CD4-positive, alpha-beta T cell treated with Interleukin-2 at 100 ng/mL for 4 hours (primary cell): ENCODE data around the gene AZIN2.
"Not testable (repeated sequence)": the region's sequence is repeated elsewhere in the genome, so short reads cannot be mapped to it uniquely, and the experiment has no call there.

ENCODE experiments used
- DNase-seq: peaks from one replicate; pipeline ENCODE4 v3.0.0-alpha.2; 2020; ENCODE audit warnings: low spot score

Gene AZIN2

DNA sequence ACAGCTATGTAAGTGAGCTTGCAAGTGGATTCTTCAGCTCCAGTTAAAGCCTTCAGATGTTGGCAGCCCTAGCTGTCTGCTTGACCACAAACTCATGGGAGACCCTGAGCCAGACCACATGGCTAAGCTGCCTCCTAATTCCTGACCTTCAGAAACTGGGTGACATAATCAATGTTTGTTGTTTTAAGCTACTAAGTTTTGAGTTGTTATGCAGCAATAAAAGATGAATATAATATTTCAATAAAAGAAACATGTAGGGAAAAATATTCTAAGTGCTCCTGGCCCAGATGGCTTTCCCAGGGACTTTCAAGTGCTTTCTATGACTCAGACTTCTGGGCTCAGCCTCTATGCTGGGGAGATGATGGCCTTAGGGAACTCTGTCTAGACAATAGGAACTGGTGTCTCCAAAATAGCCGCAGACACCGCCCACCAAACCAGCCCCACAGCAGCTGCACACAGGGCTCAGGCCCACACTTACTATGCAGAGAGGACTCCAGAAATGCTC, 20.3 kb upstream of the AZIN2 start:
- DNase-seq: no peak

DNA sequence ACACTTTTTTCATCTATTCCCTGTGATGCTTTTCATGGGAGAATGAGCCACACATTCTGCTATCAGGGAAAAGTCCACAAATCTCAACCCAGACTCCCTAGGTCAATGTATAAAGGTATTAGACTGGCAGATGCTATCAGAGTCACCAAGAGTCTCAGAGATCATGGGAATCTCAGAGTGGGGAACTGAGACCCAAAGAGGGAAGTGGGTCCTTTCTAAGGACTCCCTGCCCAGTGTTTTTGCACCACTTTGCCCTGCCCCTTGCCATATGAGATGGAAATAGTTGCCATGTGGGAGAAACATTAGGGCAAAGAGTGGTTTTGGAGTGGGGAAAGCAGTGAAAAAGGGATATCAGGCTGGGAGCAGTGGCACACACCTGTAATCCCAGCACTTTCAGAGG, 19.1 kb upstream of the AZIN2 start:
- DNase-seq: no peak

DNA sequence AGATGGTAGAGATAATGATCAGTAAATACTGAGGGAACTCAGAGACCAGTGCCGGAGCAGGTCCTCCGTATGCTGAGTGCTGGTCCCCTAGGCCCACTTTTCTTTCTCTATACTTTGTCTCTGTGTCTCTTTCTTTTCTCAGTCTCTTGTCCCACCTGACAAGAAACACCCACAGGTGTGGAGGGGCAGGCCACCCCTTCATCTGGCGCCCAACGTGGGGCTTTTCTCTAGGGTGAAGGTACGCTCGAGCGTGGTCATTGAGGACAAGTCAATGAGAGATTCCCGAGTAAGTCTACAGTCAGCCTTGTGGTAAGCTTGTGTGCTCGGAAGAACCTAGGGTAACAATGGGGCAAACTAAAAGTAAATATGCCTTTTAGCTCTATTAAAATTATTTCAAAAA, 16.7 kb upstream of the AZIN2 start:
- not testable (repeated sequence) for DNase-seq

DNA sequence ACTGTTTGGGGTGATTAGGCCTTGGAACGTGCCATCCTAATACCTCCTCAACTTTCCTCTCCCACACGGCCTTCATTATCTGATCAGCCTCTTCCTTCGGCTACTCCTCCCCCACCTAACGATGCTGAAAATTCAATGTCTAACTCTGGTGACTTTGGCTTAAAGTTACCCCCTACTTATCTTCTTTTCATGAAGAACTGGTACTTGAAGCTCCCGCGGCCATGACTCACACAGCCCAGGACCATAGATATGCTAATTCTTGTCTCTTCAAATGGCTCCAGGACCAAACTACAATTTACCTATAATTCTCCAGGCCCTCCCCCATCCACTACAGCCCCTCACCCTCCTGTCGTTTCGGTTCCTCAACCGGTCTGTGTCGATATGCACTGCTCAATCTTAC, 15.7 kb upstream of the AZIN2 start:
- no peak for DNase-seq

DNA sequence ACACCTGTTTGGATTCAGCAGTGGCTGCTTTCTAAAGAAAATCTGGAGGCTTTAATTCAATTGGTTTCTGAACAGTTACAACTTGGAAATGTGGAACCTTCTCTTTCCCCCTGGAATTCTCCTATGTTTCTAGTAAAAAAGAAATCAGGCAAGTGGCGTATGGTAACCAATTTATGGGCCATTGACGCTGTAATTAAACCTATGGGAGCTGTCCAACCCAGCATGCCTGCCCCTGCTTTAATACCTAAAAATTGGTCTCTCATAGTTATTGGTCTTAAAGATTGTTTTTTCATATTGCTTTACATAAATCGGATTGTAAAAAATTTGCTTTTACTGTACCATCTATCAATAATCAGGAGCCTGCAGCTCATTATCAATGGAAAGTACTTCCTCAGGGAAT, 14.5 kb upstream of the AZIN2 start:
- not testable (repeated sequence) for DNase-seq

DNA sequence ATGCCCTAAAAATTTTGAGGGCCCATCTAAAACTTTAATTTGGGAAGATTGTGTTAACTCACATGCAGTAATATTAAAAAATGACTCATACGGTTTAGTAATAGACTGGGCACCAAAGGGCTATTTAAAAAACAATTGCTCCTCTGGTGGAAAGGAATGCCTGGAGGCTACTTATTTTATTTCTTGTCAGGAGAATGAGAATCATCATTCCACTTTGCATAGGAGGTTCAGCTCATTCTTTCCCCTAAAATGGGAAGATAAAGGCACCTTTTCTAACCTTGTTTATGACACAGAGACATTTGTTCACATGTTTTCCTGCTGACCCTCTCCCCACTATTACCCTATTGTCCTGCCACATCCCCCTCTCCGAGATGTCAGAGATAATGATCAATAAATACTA, 12.8 kb upstream of the AZIN2 start:
- not testable (repeated sequence) for DNase-seq

DNA sequence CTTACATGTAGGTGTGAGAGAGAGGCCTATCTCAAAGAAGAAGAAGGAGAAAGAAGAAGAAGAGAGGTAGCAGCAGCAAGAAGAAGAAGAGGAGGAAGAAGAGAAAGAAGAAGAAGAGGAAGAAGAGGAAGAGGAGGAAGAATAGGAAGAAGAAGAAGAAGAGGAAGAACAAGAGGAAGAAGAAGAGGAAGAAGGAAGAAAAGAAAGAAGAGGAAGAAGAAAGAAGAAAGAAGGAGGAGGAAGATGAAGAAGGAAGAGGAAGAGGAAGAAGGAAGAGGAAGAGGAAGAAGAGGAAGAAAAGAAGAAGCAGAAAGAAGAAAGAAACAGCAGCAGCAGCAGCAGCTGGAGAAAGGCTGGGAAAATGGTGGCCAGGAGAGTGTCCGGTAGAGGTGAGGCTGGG, 10.3 kb upstream of the AZIN2 start:
- no peak for DNase-seq

DNA sequence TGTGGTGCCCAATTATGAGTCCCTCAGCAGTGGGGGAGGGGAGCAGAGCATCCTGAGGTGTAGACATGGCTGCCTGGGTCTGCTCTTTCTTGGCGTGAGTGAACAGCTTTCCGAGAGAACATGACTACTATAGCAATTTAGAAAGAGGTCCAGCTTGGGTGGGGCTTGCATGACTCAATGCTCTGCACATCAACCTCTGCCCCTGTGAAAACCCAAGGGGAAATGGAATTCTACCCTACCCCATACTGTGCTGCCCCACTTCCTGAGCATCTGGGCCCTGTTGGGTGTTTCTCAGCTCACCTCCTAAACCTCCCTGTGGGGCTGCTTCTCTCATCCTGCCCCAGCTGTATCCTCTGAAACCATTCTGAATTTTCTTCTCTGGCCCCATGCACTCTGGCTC, 8.2 kb upstream of the AZIN2 start:
- DNase-seq: no peak

DNA sequence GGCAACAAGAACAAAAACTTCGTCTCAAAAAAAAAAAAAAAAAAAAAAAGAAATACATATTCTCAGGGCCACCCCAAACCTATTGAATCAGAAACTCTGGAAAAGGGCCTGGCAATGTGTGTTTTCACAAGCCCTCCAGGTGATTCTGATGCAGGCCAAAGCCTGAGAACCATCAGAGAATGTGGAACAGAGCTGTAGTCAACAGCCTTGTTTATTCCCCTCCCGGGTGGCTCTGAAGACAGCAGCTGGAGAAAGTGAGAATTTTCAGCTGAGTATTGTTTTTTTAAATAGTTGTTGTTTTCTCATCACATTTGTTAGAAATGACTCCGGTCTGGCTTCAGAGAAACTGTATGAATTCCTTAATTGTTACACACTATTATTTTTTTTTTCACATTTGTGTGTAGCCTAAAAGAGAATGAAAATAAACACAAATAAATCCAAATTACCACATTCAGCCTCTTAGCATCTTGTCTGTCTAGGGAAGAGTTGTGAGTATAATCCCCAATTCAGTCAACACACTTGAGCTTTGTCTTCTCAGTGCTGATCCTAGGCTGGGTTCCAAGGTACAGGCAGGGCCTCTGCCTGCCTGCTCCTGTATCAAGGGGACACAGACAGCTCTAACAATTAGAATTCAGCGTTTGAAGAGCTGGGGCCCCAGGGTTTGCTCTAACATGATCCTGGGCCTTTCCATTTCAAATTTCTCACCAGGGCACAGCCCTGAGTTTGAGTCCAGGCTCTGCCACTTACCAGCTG, 6.6 kb upstream of the AZIN2 start:
- no peak for DNase-seq

DNA sequence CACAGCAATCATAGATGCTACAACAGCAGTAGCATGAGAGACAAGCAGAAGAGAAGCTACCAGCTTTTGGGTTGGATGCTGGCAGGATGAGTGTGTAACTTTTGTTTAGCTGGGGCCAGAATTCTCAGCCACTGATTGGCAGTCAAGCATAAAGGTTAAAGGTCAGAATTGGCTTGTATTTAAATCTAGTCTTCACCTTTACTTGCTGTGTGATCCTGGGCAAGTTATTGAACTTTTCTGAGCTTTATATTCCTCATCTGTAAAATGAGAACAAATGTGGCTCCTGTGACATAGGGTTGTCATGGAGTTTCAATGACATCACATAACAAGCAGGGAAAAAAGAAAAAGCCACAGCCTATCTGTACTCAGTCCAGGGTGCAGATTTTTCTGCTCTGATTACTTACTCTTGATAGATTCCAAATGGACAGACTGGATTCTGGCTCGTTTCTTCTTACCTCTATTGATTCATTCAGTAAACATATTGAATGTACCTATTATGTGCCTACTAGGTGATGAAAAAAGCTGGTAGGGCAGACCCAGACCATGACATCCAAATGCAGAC, 2.8 kb upstream of the AZIN2 start:
- no peak for DNase-seq

DNA sequence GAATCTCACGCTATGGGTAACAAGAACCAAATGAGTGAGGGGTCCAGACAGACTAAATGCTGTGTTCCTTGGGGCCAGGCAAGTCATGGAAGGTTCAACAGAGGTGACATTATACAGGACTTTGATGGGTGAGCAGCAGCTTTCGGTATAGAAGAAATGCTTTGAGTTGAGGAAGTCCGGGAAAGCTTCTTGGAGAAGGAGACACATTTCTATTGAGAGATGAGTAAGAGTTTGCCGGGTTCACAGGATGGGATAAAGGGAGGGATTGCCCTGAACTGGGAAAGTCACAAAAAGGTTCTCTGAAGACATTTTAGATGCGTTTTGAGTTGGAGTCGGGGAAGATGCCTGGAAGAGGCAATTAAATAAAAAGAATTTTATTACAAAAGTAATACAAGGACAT, 580 bp upstream of the AZIN2 start:
- no peak for DNase-seq

DNA sequence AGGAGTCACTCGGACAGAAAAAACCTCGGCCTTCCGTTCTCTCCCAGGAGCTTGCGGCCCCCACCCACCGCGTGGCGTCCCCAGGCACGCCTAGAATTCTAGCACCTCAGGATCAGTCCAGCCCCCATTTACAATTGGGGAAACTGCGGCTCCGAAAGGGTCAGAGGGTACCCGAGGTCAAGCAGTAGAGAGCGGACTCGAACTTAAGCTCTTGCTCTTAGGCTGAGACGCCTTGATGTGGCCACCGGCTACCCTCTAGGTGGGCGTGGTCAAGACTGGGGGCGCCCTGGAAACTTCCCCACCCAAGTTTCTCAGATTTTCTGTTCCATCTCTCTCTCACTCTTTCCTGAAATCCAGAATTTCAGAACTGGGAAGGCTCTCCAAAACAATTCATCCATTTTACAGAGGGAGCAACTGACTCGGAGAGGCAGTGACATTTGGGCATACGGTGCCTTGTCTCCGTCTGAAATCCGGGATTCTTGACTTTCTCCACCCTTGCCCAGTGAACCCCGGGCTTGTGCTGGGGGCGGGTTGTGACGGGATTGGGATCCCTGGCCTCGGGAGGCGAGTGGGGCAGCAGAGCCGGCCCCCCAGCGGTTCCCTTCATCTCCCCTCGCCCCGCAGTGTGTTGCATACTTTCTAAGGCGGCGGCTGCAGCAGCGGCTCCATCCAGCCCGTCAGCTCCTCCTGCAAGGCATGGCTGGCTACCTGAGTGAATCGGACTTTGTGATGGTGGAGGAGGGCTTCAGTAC, 777 bp downstream of the AZIN2 start:
- DNase-seq: no peak

DNA sequence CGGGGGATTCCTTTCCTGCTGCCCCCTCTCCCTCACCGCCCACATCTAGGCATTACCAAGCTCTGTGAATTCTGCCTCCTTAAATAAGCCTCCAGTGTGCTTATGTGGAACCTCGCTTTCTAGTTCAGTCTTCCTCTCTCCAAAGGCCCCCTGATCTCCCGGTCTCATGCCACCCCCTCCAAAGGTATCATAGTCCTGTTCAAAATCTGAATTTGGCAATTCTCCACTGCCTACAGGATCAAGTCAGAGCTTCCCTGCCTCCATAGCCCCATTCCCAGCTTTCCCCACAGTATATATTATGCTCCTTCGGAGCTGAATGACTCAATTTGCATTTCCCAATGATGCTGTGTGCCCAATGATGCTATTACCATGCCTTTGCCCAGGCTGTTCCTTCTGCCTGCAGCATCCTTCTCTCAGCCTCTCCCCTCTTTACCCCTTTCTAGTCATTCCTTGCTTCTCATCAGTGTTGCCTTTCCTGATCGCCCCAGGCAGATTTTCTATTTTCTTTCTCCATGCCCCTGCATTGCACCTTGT, 1.7 kb downstream of the AZIN2 start:
- DNase-seq: no peak

DNA sequence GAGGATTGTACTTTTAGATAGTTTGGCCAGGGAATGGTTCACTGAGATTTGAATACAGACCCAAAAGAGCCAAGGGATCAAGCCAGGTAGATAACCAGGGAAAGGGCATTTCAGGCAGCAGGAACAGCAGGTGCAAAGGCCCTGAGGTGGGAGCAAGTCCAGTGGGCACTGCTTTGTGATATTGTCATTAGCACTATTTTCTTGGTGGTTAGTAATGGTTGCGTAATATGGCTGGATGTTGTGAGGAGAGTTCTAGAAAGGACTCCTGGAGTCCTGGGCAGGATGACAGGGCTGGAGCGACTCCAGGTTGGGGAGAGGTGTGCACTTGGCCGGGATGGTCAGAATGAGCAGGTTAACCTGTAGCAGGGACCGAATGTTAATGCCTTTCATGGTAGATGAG, 4.4 kb downstream of the AZIN2 start:
- no peak for DNase-seq

DNA sequence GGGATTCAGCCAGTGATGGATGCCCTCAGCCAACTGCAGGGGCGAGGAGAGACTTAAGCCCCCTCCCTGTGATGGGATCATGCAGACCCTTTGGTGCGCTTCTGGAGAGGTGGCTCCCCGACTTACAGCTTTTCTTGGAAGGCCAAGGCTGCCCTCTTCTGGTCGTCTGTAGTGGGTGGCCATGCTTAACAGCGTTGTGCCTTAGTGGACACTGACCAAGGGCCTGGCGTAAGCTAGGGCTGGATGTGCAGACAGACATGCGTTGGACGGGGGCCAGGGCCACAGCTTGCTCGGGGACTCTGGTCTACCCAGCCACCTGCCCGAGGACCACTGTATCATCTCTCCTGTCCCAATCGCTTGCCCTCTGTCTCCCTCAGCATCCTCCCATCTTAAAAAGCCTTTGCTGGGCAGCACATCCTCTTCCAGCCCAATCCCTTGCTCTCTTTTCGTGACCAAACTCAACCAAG, 5.5 kb downstream of the AZIN2 start:
- DNase-seq: peak; percentile 41

DNA sequence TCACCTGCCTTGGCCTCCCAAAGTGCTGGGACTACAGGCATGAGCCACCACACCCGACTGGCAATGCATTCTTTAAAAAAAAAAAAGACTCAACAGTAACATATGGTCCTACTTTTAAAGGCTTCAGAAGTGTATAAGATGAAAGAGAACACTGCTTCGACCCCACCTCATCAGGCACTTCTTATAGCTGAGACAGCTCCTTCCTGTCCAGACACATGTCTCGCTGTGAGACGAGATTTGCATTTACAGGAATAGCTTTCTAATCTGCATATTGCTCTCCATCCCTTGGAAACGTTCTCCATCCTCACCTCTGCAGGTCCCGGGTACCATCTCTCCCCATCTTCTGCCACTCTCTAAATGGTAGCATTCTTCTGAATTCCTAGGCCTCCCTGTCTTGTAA, 6.7 kb downstream of the AZIN2 start:
- DNase-seq: no peak

DNA sequence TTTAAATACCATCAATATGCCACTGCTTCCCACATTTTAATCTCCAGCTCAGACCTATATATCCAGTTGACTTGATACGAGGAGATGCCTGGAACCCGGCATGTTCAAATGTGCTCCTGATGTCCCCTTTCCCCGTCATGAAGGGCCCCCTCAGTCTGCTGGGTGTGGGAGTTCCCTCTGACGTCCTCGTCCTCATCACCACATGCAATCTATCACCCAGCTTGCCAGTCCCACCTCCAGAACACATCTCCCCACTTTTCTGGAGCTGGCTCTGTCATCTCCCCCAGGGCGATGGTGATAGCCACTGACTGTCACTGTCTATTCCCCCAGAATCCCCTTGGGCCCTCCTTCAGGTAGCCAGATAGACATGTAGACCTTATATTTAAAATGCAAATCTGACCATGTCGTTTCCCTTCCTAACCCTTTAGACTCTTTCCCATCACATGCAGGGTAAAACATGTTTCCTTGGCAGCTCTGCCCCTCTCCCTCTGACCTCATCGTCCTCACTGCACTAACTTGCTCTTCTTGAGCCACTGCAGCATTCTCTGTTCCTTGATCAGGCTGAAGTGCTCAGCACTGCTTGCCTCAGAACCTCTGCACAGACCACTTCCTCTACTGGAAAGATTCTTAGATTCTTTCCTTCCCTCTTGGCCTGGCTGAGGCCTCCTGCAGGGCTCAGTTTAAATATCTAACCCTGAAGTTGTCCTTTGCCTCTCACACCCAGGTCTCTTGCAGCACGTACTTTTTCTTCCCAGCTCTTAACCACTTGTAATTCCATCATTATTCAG, 7.4 kb downstream of the AZIN2 start:
- DNase-seq: no peak

DNA sequence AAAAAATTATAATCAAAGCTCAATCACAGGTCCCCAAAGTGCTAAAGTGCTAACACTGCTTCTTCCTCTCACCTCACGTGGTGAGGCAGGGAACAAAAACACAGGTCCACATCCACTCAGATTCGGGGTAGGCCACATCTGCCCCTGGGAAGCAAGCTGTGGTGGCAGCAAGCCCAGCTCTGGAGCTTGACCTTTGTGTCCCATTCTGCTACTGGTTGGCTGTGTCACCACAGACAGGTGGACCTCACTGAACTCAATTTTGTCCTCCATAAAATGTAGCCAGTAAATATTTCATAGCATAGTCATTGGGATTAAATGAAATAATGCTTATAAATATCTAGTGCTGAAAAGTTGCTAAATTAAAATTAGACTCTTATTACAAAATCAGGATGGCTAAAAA, 8.5 kb downstream of the AZIN2 start:
- DNase-seq: no peak

DNA sequence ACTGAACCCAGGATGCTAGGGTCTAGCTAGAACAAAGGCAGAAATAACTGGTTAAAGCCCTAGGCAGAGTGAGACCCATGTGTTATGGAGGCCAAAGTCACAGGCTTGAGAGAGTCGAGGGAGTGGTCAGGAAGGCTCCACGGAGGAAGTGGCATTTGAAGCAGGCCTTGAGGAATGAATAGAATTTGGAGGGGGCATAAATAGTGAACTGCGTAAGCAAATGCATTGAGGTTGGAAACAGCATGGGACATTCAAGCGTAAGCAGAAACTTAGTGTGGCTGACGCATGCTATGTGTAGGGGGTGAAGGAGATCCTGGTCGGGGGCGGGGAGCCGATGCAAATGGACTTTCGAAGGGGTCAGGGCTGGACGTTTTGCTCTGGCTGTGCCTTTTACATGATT, 11.5 kb downstream of the AZIN2 start:
- DNase-seq: no peak

DNA sequence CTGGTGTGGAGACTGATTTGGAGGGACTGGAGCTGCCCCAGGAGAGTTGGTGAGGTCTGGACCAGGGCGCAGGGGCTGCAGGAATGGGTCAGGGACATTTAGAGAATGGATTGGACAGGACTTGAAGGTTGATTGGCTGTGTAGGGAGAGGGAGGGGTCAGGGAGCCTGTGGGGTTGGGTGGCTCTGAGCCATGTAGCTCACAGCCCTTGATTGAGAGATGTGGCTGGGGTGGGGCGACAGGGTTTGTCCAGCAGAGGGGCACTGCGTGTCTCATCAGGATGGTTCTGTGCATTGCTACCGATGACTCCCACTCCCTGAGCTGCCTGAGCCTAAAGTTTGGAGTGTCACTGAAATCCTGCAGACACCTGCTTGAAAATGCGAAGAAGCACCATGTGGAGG, 12.1 kb downstream of the AZIN2 start:
- no peak for DNase-seq

DNA sequence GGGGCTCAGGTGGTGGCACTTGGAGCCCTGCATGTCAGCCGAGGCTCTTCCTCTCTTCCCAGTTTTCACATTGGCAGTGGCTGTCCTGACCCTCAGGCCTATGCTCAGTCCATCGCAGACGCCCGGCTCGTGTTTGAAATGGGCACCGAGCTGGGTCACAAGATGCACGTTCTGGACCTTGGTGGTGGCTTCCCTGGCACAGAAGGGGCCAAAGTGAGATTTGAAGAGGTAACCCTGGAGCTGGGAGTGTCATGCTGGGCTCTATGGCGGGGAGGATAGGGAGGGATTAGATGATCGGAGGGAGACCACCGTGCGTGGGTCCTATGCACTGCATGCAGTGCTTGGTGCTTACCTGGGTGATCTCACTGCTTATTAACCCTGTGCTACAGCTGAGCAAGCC, 13.5 kb downstream of the AZIN2 start:
- DNase-seq: no peak

DNA sequence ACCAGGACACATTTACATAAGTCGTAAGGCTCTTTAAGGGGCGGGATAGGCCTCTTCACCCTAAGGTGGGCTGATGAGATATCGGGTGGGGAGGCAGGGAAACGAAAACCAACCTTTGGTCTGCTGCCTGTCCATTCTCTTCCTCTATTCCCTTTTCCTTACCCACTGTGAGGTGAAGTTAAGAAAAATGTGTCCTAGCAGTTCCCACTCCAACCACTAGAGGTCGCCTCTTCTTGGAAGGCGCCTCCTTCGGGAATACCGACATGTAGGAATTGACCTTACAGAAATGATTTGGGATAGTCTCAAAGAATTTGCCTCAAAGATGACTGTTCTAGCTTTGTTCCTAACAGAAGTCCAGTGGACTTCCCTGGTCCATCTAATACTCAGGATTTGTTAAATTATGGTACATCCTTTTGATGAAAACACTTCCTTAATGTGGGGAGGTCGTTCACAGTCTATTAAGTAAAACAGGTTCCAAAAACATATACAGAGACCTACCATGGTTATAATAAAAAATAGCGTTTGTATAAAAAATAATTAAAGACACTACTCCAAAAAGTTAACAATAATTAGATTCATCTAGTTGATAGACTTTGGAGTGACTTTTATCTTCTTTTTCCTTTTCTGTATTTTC, 14.1 kb downstream of the AZIN2 start:
- peak; percentile 44 for DNase-seq
